HepG2 (cell line): ENCODE results near the gene EPN3. TPM values are rescaled to one million over a fixed set of nuclear protein-coding genes. Genes with fewer than 3 reads are reported as not detected.

Source experiments
- BCL6 ChIP-seq: IDR thresholded peaks from 2 replicates; pipeline ENCODE4 v1.6.1; 2016; ENCODE audit warnings: missing genetic modification reagents, missing compliant biosample characterization
- CCDC6 ChIP-seq: sonication (generic); formaldehyde crosslinking; IDR thresholded peaks from 2 replicates; pipeline ENCODE4 v1.8.1; 2022; ENCODE audit warnings: mild to moderate bottlenecking, missing genetic modification reagents, moderate library complexity
- DMAP1 ChIP-seq: IDR thresholded peaks from 2 replicates; pipeline ENCODE4 v1.6.1; 2016
- NR2F6 ChIP-seq, 2 experiments: IDR thresholded peaks; 2 replicates each; pipeline ENCODE4 v1.6.1; 2016; ENCODE audit warnings: antibody characterized with exemption in 1 of 2, mild to moderate bottlenecking in 1 of 2
- POLR2G ChIP-seq: fragments of 200-400 bp; formaldehyde crosslinking; IDR thresholded peaks from 2 replicates; pipeline ENCODE4 v1.6.1; 2018; ENCODE audit warnings: mild to moderate bottlenecking, low read depth, low read length, moderate library complexity
- RBM39 ChIP-seq: fragments of 200-400 bp; formaldehyde crosslinking; IDR thresholded peaks from one replicate; pipeline ENCODE4 v1.6.1; 2018; ENCODE audit warnings: antibody characterized with exemption, mild to moderate bottlenecking, low read depth, low read length; ENCODE audit not compliant: poor library complexity, severe bottlenecking
- ZFYVE20 ChIP-seq: sonication (generic); formaldehyde crosslinking; IDR thresholded peaks from 2 replicates; pipeline ENCODE4 v1.8.0; 2023; ENCODE audit warnings: low read depth, mild to moderate bottlenecking, moderate library complexity, missing genetic modification reagents, borderline replicate concordance
- ZNF337 ChIP-seq: sonication (generic); formaldehyde crosslinking; IDR thresholded peaks from 2 replicates; pipeline ENCODE4 v1.5.1; 2020; ENCODE audit warnings: missing genetic modification reagents, low read depth, mild to moderate bottlenecking, borderline replicate concordance
- ZNF547 ChIP-seq: sonication (generic); formaldehyde crosslinking; IDR thresholded peaks from 2 replicates; pipeline ENCODE4 v1.5.1; 2020; ENCODE audit warnings: mild to moderate bottlenecking, missing genetic modification reagents
- ZNF563 ChIP-seq: sonication (generic); formaldehyde crosslinking; IDR thresholded peaks from 2 replicates; pipeline ENCODE4 v1.8.0; 2022; ENCODE audit warnings: mild to moderate bottlenecking, moderate library complexity, missing genetic modification reagents
- ZNF776 ChIP-seq: sonication (generic); formaldehyde crosslinking; IDR thresholded peaks from 2 replicates; pipeline ENCODE4 v1.4.0; 2020; ENCODE audit warnings: mild to moderate bottlenecking, missing genetic modification reagents
- polyA plus RNA-seq, 8 experiments: library from polyadenylated mRNA; depleted of rRNA in 3 of 8; stranded (reverse) in 7 of 8; unstranded in 1 of 8; fragments of >200 nt; fragmentation: Illumina TruSeq in 4 of 8; extraction: Trizol in 4 of 8; gene quantifications; 2 replicates each; pipeline versions ENCODE4 v1.2.1 to v1.2.3, GENCODE V29; 2011 to 2016; ENCODE audit warnings: low read depth in 4 of 8, missing spikeins in 1 of 8, mixed read lengths in 1 of 8; ENCODE audit not compliant: insufficient read depth in 1 of 8
- total RNA-seq, 5 experiments: library from RNA; depleted of rRNA; stranded (reverse); fragments of >200 nt; fragmentation: Illumina TruSeq; extraction: Trizol; gene quantifications; 2 replicates each; pipeline ENCODE4 v1.2.3, GENCODE V29; 2016; ENCODE audit warnings: low read depth in 1 of 5
- TF ChIP-seq, protein P1 (sequence below): sonication (generic); formaldehyde crosslinking; IDR thresholded peaks from 2 replicates; pipeline ENCODE4 v1.5.1; 2020; ENCODE audit warnings: mild to moderate bottlenecking, missing genetic modification reagents, moderate library complexity
- TF ChIP-seq, protein P2 (sequence below), 2 experiments: sonication (generic) in 1 of 2; formaldehyde crosslinking in 1 of 2; IDR thresholded peaks; 2 replicates each; pipeline versions ENCODE4 v1.6.1 to v1.9.0; 2014 to 2022; ENCODE audit warnings: antibody characterized with exemption in 1 of 2, borderline replicate concordance in 1 of 2, inconsistent platforms in 1 of 2, low read depth in 1 of 2, missing genetic modification reagents in 1 of 2
- TF ChIP-seq, protein P3 (sequence below): sonication (generic); formaldehyde crosslinking; IDR thresholded peaks from 2 replicates; pipeline ENCODE4 v1.8.1; 2023; ENCODE audit warnings: mild to moderate bottlenecking, missing genetic modification reagents
- TF ChIP-seq, protein P4 (sequence below): sonication (generic); formaldehyde crosslinking; IDR thresholded peaks from 2 replicates; pipeline ENCODE4 v1.8.0; 2022; ENCODE audit warnings: mild to moderate bottlenecking, missing genetic modification reagents, borderline replicate concordance

EPN3 gene
- total and polyA plus RNA-seq, 2 of the 13 experiments (the other 11 are each of a cell fraction or from before 2014, with no cell fraction given): 0.11 to 0.95 TPM

DNA sequence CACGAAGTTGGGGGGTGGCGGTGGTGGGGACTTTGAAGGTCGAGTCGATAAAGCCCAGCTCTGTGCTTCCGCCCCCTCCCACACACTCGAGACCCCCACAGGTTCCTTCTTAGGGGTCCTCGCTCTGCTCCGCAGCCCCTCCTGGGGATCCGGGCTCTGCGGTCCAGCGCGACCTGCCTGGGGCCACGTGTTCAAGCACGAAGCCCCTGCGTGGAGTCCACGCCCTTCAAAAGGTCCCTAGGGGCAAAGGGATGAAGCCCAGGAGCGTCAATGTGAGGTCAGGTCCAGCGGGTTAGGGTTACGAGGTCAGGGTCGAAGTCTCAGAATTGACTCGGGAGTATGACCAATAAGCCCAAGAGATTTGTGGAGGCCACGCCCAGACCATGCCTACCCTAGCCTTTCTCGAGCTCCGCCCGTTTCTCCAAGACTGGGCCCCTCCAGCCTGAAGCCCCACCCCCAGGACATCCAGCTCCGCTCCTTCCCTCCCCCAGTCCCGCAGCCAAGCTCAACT, 27.2 kb downstream of the EPN3 start (continued):
- TF ChIP-seq NR2F6 (IDR thresholded peaks at IDR 0.05) (peak; percentile 72; the same call in 1 of the 2 replicates), NR2F6 (CRISPR knock-in tag; IDR thresholded peaks at IDR 0.05) (peak; percentile 65), ZNF563 (CRISPR knock-in tag) (0 out of 2 replicates have a peak, but pooled peaks have one; percentile 10), DMAP1 (CRISPR knock-in tag) (no peak), RBM39 (peak; percentile 30), BCL6 (CRISPR knock-in tag) (no peak), CCDC6 (CRISPR knock-in tag) (no peak), ZNF776 (CRISPR knock-in tag) (no peak), ZNF547 (0 out of 2 replicates have a peak, but pooled peaks have one; percentile 24), POLR2G (no peak), ZFYVE20 (no peak), ZNF337 (CRISPR knock-in tag) (no peak)
- TF ChIP-seq, protein P1, sequence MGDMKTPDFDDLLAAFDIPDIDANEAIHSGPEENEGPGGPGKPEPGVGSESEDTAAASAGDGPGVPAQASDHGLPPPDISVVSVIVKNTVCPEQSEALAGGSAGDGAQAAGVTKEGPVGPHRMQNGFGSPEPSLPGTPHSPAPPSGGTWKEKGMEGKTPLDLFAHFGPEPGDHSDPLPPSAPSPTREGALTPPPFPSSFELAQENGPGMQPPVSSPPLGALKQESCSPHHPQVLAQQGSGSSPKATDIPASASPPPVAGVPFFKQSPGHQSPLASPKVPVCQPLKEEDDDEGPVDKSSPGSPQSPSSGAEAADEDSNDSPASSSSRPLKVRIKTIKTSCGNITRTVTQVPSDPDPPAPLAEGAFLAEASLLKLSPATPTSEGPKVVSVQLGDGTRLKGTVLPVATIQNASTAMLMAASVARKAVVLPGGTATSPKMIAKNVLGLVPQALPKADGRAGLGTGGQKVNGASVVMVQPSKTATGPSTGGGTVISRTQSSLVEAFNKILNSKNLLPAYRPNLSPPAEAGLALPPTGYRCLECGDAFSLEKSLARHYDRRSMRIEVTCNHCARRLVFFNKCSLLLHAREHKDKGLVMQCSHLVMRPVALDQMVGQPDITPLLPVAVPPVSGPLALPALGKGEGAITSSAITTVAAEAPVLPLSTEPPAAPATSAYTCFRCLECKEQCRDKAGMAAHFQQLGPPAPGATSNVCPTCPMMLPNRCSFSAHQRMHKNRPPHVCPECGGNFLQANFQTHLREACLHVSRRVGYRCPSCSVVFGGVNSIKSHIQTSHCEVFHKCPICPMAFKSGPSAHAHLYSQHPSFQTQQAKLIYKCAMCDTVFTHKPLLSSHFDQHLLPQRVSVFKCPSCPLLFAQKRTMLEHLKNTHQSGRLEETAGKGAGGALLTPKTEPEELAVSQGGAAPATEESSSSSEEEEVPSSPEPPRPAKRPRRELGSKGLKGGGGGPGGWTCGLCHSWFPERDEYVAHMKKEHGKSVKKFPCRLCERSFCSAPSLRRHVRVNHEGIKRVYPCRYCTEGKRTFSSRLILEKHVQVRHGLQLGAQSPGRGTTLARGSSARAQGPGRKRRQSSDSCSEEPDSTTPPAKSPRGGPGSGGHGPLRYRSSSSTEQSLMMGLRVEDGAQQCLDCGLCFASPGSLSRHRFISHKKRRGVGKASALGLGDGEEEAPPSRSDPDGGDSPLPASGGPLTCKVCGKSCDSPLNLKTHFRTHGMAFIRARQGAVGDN (CRISPR knock-in tag): 0 out of 2 replicates have a peak, but pooled peaks have one; percentile 22
- TF ChIP-seq, protein P2, sequence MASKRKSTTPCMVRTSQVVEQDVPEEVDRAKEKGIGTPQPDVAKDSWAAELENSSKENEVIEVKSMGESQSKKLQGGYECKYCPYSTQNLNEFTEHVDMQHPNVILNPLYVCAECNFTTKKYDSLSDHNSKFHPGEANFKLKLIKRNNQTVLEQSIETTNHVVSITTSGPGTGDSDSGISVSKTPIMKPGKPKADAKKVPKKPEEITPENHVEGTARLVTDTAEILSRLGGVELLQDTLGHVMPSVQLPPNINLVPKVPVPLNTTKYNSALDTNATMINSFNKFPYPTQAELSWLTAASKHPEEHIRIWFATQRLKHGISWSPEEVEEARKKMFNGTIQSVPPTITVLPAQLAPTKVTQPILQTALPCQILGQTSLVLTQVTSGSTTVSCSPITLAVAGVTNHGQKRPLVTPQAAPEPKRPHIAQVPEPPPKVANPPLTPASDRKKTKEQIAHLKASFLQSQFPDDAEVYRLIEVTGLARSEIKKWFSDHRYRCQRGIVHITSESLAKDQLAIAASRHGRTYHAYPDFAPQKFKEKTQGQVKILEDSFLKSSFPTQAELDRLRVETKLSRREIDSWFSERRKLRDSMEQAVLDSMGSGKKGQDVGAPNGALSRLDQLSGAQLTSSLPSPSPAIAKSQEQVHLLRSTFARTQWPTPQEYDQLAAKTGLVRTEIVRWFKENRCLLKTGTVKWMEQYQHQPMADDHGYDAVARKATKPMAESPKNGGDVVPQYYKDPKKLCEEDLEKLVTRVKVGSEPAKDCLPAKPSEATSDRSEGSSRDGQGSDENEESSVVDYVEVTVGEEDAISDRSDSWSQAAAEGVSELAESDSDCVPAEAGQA (IDR thresholded peaks at IDR 0.05; ENCODE audit: low read depth): no peak
- TF ChIP-seq, protein P2 (CRISPR knock-in tag; IDR thresholded peaks at IDR 0.05; ENCODE audit: borderline replicate concordance): no peak
- TF ChIP-seq, protein P3, sequence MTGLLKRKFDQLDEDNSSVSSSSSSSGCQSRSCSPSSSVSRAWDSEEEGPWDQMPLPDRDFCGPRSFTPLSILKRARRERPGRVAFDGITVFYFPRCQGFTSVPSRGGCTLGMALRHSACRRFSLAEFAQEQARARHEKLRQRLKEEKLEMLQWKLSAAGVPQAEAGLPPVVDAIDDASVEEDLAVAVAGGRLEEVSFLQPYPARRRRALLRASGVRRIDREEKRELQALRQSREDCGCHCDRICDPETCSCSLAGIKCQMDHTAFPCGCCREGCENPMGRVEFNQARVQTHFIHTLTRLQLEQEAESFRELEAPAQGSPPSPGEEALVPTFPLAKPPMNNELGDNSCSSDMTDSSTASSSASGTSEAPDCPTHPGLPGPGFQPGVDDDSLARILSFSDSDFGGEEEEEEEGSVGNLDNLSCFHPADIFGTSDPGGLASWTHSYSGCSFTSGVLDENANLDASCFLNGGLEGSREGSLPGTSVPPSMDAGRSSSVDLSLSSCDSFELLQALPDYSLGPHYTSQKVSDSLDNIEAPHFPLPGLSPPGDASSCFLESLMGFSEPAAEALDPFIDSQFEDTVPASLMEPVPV (CRISPR knock-in tag): no peak
- TF ChIP-seq, protein P4, sequence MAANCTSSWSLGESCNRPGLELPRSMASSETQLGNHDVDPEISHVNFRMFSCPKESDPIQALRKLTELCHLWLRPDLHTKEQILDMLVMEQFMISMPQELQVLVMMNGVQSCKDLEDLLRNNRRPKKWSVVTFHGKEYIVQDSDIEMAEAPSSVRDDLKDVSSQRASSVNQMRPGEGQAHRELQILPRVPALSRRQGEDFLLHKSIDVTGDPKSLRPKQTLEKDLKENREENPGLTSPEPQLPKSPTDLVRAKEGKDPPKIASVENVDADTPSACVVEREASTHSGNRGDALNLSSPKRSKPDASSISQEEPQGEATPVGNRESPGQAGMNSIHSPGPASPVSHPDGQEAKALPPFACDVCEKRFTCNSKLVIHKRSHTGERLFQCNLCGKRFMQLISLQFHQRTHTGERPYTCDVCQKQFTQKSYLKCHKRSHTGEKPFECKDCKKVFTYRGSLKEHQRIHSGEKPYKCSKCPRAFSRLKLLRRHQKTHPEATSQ (CRISPR knock-in tag): no peak
